GM18499 (cell line): ENCODE results near the gene YBX2.
A peak's percentile ranks its signal among the peaks of the same experiment; 100 is the strongest.
"Not testable (repeated sequence)": the region's sequence is repeated elsewhere in the genome, so short reads cannot be mapped to it uniquely, and the experiment has no call there.

Experiments used
- ATAC-seq: cut with Tn5 transposase; IDR thresholded peaks from one replicate; pipeline ENCODE4 v1.9.1; 2021; ENCODE audit warnings: moderate number of reproducible peaks; ENCODE audit not compliant: insufficient read depth, unreplicated experiment

Gene YBX2

GRCh38 chr17:7294614-7295153 lies at the start of gene YBX2:
YBX2 (minus strand) TSS chr17:7294639; CDS start chr17:7294500, 139 bp downstream.
- ATAC-seq, result no peak

- no peak for ATAC-seq
Observed at GRCh38 chr17:7343250-7343649, 48.8 kb upstream of the YBX2 start.

- no peak for ATAC-seq
Observed at GRCh38 chr17:7341842-7342241, 47.4 kb upstream of the YBX2 start.

GRCh38 chr17:7340179-7340578 lies 45.7 kb upstream of the YBX2 start:
- no peak for ATAC-seq

GRCh38 chr17:7337600-7337999 lies 43.2 kb upstream of the YBX2 start:
- not testable (repeated sequence) for ATAC-seq

- no peak for ATAC-seq
Observed at GRCh38 chr17:7336240-7337175, 42.1 kb upstream of the YBX2 start, which contains the start of gene ACAP1. ACAP1 (plus strand) TSS chr17:7336529; CDS start chr17:7336735, 206 bp downstream.

- not testable (repeated sequence) for ATAC-seq
Observed at GRCh38 chr17:7335765-7336164, 41.3 kb upstream of the YBX2 start.

- no peak for ATAC-seq
Observed at GRCh38 chr17:7334938-7335538, 40.6 kb upstream of the YBX2 start.

- ATAC-seq, result not testable (repeated sequence)
Observed at GRCh38 chr17:7332600-7333069, 38.2 kb upstream of the YBX2 start.

GRCh38 chr17:7332111-7332510 lies 37.7 kb upstream of the YBX2 start:
- no peak for ATAC-seq

GRCh38 chr17:7330638-7331015 lies 36.2 kb upstream of the YBX2 start:
- ATAC-seq, result no peak

GRCh38 chr17:7329997-7330637 lies 35.7 kb upstream of the YBX2 start:
- no peak for ATAC-seq

- peak; percentile 40 for ATAC-seq
Observed at GRCh38 chr17:7329374-7329996, 35.0 kb upstream of the YBX2 start.

GRCh38 chr17:7328840-7329373 lies 34.5 kb upstream of the YBX2 start, which contains the start of gene NEURL4:
NEURL4 (minus strand) TSS chr17:7329335; CDS start chr17:7329312, 23 bp downstream.
- ATAC-seq, result peak; percentile 6

- ATAC-seq, result no peak
Observed at GRCh38 chr17:7328009-7328408, 33.6 kb upstream of the YBX2 start.

- no peak for ATAC-seq
Observed at GRCh38 chr17:7327501-7327900, 33.1 kb upstream of the YBX2 start.

GRCh38 chr17:7327056-7327455 lies 32.6 kb upstream of the YBX2 start:
- no peak for ATAC-seq

GRCh38 chr17:7326186-7326585 lies 31.7 kb upstream of the YBX2 start:
- ATAC-seq, result no peak

GRCh38 chr17:7325031-7325528 lies 30.6 kb upstream of the YBX2 start:
- ATAC-seq, result no peak

GRCh38 chr17:7324438-7324779 lies 30.0 kb upstream of the YBX2 start:
- ATAC-seq, result no peak
